Activated CD4-positive, alpha-beta T cell treated with anti-CD3 and anti-CD28 coated beads, Interleukin-2, amount 50 U/mL, for 1 hour (primary cell): Measurements from ENCODE around the gene RHOF.

ENCODE experiments used
- DNase-seq: peaks from one replicate; pipeline ENCODE4 v3.0.0-alpha.2; 2020

The RHOF gene

GRCh38 chr12:121740847-121741246, 52.6 kb downstream of the RHOF start:
- no peak for DNase-seq

GRCh38 chr12:121738340-121738858, 55.1 kb downstream of the RHOF start:
- no peak for DNase-seq

GRCh38 chr12:121733849-121734248, 59.6 kb downstream of the RHOF start:
- no peak for DNase-seq

GRCh38 chr12:121731473-121731872, 62.0 kb downstream of the RHOF start:
- no peak for DNase-seq

DNA sequence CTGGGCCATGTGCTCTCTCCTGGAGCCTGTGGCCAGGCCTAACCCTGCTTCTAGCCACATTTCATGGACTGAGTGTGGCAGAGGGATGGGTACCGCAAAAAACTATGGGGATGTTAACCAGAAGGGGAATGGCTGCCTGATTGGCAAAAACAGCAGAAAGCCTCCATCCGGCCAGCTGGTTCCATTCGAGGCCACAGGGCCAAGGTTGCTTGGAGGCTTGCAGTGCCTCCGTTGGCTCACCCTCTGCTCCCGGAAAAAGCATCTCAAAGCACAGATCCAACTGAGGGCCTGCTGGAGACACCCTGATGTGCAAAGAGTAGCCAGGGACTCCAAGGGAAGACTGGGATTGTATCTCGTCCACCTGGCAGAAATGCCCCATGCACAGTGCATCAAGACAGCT, 64.5 kb downstream of the RHOF start:
- no peak for DNase-seq
